Measurements from ENCODE around the gene CNGB1. TPM values are rescaled to one million over a fixed set of nuclear protein-coding genes. Genes with fewer than 3 reads are reported as not detected.
A peak's percentile ranks its signal among the peaks of the same experiment; 100 is the strongest.
"Not testable (repeated sequence)": the region's sequence is repeated elsewhere in the genome, so short reads cannot be mapped to it uniquely, and the experiment has no call there.

The CNGB1 gene
- total RNA-seq, 4 donors from 2014 or later = 1.1 to 2.8 TPM; not detected in 2

DNA sequence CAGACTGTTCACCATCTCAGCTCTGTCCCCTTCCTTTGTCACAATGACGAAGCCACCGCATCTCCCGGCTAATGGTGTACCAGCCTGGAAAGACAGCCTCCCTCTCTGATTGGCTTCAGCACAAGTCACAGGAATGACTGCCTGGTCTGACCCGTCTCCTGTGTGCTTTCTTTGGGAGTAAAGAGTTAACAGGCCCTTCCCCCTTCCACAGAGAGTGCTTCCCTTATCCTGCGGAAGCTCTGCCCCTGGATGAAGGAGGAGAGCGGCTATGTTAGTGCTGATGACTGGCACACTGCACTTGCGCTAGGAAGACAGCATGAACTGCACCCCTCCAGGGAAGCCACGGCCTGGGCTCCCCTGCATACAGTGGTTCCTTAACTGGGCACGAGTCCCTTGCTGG lies 41.6 kb upstream of the CNGB1 start:
- H3K9me3 ChIP-seq = no peaks in the 10 kb centered on the region
- peak in 1 of 3 donors; percentile 21 for DNase-seq
- no peak overlapping the region for H3K4me3 ChIP-seq
- H3K4me1 ChIP-seq = no peaks in the 10 kb centered on the region
- H3K27ac ChIP-seq = no peak overlapping the region
- TF ChIP-seq, protein P1, sequence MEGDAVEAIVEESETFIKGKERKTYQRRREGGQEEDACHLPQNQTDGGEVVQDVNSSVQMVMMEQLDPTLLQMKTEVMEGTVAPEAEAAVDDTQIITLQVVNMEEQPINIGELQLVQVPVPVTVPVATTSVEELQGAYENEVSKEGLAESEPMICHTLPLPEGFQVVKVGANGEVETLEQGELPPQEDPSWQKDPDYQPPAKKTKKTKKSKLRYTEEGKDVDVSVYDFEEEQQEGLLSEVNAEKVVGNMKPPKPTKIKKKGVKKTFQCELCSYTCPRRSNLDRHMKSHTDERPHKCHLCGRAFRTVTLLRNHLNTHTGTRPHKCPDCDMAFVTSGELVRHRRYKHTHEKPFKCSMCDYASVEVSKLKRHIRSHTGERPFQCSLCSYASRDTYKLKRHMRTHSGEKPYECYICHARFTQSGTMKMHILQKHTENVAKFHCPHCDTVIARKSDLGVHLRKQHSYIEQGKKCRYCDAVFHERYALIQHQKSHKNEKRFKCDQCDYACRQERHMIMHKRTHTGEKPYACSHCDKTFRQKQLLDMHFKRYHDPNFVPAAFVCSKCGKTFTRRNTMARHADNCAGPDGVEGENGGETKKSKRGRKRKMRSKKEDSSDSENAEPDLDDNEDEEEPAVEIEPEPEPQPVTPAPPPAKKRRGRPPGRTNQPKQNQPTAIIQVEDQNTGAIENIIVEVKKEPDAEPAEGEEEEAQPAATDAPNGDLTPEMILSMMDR (IDR thresholded peaks at IDR 0.05) = no peak
- TF ChIP-seq POLR2A (IDR thresholded peaks at IDR 0.05) = no peak
- peaks cover 0 to 43% (median 0%) of the 10 kb centered on the region in 3 donors for H3K36me3 ChIP-seq
- H3K27me3 ChIP-seq = no peaks in the 10 kb centered on the region

DNA sequence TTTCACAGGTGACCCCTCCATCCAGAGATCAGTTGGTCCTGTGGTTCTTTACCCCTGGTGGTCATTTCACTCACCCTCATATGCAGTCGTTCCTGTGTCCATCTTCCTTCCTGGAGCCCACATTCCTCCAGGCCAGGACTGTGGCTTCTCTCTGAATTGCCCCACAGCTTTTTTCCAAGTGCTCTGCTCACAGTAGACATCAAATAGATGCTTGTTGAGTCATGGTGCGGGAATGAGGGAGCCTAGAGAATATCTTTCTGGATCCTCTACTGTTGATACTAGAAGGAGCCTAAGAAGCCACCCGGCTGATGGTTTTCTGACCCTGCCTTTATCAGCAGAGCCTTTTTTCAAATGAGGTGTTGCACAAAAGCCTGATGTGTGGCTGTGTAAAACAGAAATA lies 40.7 kb upstream of the CNGB1 start:
- H3K27ac ChIP-seq = no peak overlapping the region
- peak in 1 of 3 donors; percentile 21 for DNase-seq
- H3K4me1 ChIP-seq = no peaks in the 10 kb centered on the region
- peaks cover 0 to 40% (median 0%) of the 10 kb centered on the region in 3 donors for H3K36me3 ChIP-seq
- no peaks in the 10 kb centered on the region for H3K9me3 ChIP-seq
- TF ChIP-seq POLR2A (IDR thresholded peaks at IDR 0.05) = no peak
- TF ChIP-seq, protein P1 (IDR thresholded peaks at IDR 0.05) = no peak
- no peaks in the 10 kb centered on the region for H3K27me3 ChIP-seq
- no peak overlapping the region for H3K4me3 ChIP-seq

DNA sequence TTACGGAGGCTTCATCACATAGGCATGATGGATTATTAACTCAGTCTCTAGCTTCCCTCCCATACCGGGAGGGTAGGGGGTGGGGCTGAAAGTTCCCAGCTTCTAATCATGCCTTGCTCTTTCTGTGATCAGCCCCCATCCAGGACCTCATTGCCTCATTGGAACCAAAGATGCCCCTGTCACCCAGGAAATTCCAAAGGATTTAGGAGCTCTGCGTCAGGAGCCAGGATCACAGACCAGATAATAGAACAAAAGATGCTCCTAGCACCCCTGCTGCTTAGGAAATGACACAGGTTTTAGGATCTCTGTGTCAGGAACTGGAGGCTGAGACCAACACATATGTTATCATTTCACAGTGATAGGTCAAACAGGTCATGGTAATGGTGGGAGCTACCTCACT lies 40.0 kb upstream of the CNGB1 start:
- Histone ChIP-seq H3K36me3 (peaks cover 0 to 46% (median 0%) of the 10 kb centered on the region in 3 donors), H3K27me3 (no peaks in the 10 kb centered on the region), H3K4me1 (no peaks in the 10 kb centered on the region), H3K4me3 (no peak overlapping the region), H3K27ac (no peak overlapping the region), H3K9me3 (no peaks in the 10 kb centered on the region)
- no peak for DNase-seq
- TF ChIP-seq POLR2A (IDR thresholded peaks at IDR 0.05) = no peak
- TF ChIP-seq, protein P1 (IDR thresholded peaks at IDR 0.05) = no peak

DNA sequence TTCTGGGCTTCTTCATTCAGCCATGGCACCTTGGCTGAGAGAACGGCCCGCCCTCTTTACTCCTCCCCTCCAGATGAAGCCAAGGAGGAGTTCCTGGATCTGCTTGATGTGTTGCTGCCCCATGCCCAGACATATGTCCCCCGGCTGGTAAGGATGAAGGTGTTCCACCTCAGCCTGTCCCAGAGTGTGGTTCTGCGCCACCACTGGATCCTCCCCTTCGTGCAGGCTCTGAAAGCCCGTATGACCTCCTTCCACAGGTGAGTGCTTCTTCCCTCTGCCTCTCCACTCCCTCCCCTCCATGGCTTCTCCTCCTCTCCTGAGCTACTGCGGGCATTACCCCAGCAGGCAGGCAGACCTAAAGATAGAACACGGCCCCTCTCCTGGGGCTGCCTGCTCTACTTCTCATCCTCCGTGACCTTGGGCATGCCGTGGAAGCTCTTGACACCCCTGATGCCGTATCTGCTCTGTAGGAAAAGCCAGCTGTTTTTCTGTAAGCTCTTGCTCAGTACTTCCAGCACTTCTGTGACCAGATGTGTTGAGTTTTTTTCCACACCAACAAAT lies 39.0 kb upstream of the CNGB1 start:
- TF ChIP-seq POLR2A (IDR thresholded peaks at IDR 0.05) = no peak
- TF ChIP-seq, protein P1 (IDR thresholded peaks at IDR 0.05) = no peak
- peaks cover 0 to 49% (median 0%) of the 10 kb centered on the region in 3 donors for H3K36me3 ChIP-seq
- H3K27ac ChIP-seq = no peak overlapping the region
- H3K4me1 ChIP-seq = no peaks in the 10 kb centered on the region
- no peak overlapping the region for H3K4me3 ChIP-seq
- H3K9me3 ChIP-seq = no peaks in the 10 kb centered on the region
- peak in 1 of 3 donors; percentile 18 for DNase-seq
- H3K27me3 ChIP-seq = no peaks in the 10 kb centered on the region

DNA sequence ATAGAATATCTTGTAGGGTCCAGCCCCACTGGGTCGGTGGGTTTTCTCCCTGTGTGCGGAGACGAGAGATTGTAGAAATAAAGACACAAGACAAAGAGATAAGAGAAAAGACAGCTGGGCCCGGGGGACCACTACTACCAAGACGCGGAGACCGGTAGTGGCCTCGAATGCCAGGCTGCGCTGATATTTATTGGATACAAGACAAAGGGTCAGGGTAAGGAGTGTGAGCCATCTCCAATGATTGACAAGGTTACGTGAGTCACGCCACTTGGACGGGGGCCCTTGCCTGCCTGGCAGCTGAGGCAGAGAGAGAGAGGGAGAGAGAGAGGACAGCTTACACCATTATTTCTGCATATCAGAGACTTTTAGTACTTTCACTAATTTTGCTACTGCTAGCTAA lies 33.8 kb upstream of the CNGB1 start:
- peaks cover 0 to 22% (median 0%) of the 10 kb centered on the region in 3 donors for H3K36me3 ChIP-seq
- H3K9me3 ChIP-seq, H3K27ac ChIP-seq, H3K4me3 ChIP-seq, DNase-seq, H3K27me3 ChIP-seq, H3K4me1 ChIP-seq: not testable (repeated sequence)

DNA sequence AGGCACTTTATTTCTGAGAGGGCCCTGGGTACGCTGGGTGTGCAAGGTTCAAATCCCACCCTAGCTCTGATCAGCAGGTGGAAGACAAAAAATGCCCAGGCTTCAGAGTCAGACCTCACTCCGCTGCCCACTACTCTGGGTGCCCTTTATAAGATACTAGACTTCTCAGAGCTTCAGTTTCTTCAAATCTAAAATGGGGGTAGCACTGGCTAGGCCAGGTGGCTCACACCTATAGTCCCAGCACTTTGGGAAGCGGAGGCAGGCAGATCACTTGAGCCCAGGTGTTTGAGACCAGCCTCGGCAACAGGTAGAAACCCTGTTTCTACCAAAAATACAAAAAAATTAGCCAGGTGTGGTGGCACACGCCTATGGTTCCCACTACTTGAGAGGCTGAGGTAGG lies 32.0 kb upstream of the CNGB1 start:
- Histone ChIP-seq H3K4me3 (no peak overlapping the region), H3K4me1 (peaks cover 4 to 22% (median 5%) of the 10 kb centered on the region in 4 donors), H3K9me3 (no peaks in the 10 kb centered on the region), H3K36me3 (peaks cover 0 to 22% (median 0%) of the 10 kb centered on the region in 3 donors), H3K27ac (no peak overlapping the region), H3K27me3 (no peaks in the 10 kb centered on the region)
- TF ChIP-seq, protein P1 (IDR thresholded peaks at IDR 0.05) = no peak
- TF ChIP-seq POLR2A (IDR thresholded peaks at IDR 0.05) = no peak
- no peak for DNase-seq

Measured in Peyer's patch (tissue), 4 donors.